Stimulated activated CD8-positive, alpha-beta memory T cell treated with anti-CD3 and anti-CD28 coated beads, Interleukin-7, amount 100 ng/mL, for 4 hours (primary cell): Measurements from ENCODE around the gene CRYGS.

Experiments used
- DNase-seq, 2 donors: peaks; one replicate each; pipeline ENCODE4 v3.0.0-alpha.2; 2020; ENCODE audit warnings: low read depth in 2 of 2

Gene CRYGS

GRCh38 chr3:186493525-186494255 is 50.5 kb downstream of the CRYGS start:
- DNase-seq: no peak

- DNase-seq: no peak
Observed at GRCh38 chr3:186492385-186492984, 51.7 kb downstream of the CRYGS start.

GRCh38 chr3:186489507-186489906 is 54.7 kb downstream of the CRYGS start:
- no peak for DNase-seq
